H1 (cell line): ENCODE measurements around the gene NDUFA8. TPM values are rescaled to one million over a fixed set of nuclear protein-coding genes. Genes with fewer than 3 reads are reported as not detected.

Source experiments
- CTCF ChIA-PET: fragments of 300-600 bp; sonication (Branson Sonifier 250); formaldehyde crosslinking; loops from one replicate; lab custom pipeline; 2021; ENCODE audit not compliant: partially characterized antibody; lab: Charles Lee
- POLR2A ChIA-PET: fragments of 300-600 bp; sonication (Branson Sonifier 250); formaldehyde crosslinking; loops from one replicate; lab custom pipeline; 2021; ENCODE audit warnings: inconsistent platforms; ENCODE audit not compliant: partially characterized antibody; lab: Charles Lee
- DNase-seq, 2 experiments: peaks; one replicate each; pipeline versions ENCODE4 v3.0.0 to v3.0.0-alpha.2; 2010 to 2022; ENCODE audit warnings: low spot score in 2 of 2, low read depth in 1 of 2, mixed read lengths in 1 of 2
- FAIRE-seq: peaks from 2 replicates; lab custom pipeline; 2011; peaks lifted over from hg19 to GRCh38; lab: Jason Lieb, UNC
- H2AFZ ChIP-seq: 2 replicates; pipeline ENCODE4 v1.8.1; 2012; ENCODE audit warnings: low read length, inconsistent platforms
- H2AK5ac ChIP-seq: 2 replicates; pipeline ENCODE4 v1.6.1; 2013; ENCODE audit warnings: low read depth, low read length
- H2BK120ac ChIP-seq: replicated peaks from 2 replicates; pipeline ENCODE3; 2013; ENCODE audit warnings: low read depth, low read length, inconsistent platforms
- H2BK12ac ChIP-seq: 2 replicates; pipeline ENCODE4 v1.6.1; 2013; ENCODE audit warnings: low read depth, low read length
- H2BK15ac ChIP-seq: 2 replicates; pipeline ENCODE4 v1.6.1; 2013; ENCODE audit warnings: low read length
- H2BK20ac ChIP-seq: 2 replicates; pipeline ENCODE4 v1.6.1; 2013; ENCODE audit warnings: low read length
- H2BK5ac ChIP-seq: 2 replicates; pipeline ENCODE4 v1.6.1; 2013; ENCODE audit warnings: low read depth, low read length
- H3K14ac ChIP-seq: 2 replicates; pipeline ENCODE4 v1.6.1; 2013; ENCODE audit warnings: inconsistent platforms; ENCODE audit not compliant: insufficient read length
- H3K18ac ChIP-seq: 2 replicates; pipeline ENCODE4 v1.6.1; 2013; ENCODE audit warnings: low read length; ENCODE audit errors: extremely low read depth
- H3K23ac ChIP-seq: 2 replicates; pipeline ENCODE4 v1.6.1; 2013; ENCODE audit warnings: inconsistent platforms; ENCODE audit not compliant: insufficient read length
- H3K23me2 ChIP-seq: 2 replicates; pipeline ENCODE4 v1.6.1; 2013; ENCODE audit warnings: low read depth, low read length
- H3K27ac ChIP-seq: 2 replicates; pipeline ENCODE4 v1.6.1; 2011; ENCODE audit warnings: low read depth, low read length, inconsistent platforms
- H3K27me3 ChIP-seq, 4 experiments: replicated peaks in 1 of 4; 1 replicate in 1 of 4; 2 replicates in 3 of 4; pipeline versions ENCODE4 v1.6.1 to v1.8.1; 2011 to 2013; ENCODE audit warnings: low read length in 3 of 4, mild to moderate bottlenecking in 3 of 4, inconsistent platforms in 2 of 4, mixed read lengths in 2 of 4, moderate library complexity in 1 of 4; ENCODE audit not compliant: control insufficient read depth in 3 of 4, insufficient read depth in 3 of 4; ENCODE audit errors: extremely low read depth in 1 of 4
- H3K36me3 ChIP-seq, 4 experiments: 2 replicates each; pipeline versions ENCODE4 v1.6.1 to v1.8.1; 2011 to 2013; ENCODE audit warnings: mild to moderate bottlenecking in 4 of 4, low read length in 3 of 4, moderate library complexity in 2 of 4, control low read depth in 1 of 4, inconsistent platforms in 1 of 4; ENCODE audit not compliant: insufficient read depth in 4 of 4, control insufficient read depth in 2 of 4
- H3K4ac ChIP-seq: replicated peaks from 2 replicates; pipeline ENCODE3; 2013; ENCODE audit warnings: low read length, low read depth, mixed read lengths, inconsistent platforms; ENCODE audit not compliant: insufficient read length
- H3K4me1 ChIP-seq, 4 experiments: replicated peaks in 1 of 4; 1 replicate in 1 of 4; 2 replicates in 3 of 4; pipeline versions ENCODE4 v1.6.1 to v1.8.1; 2011 to 2013; ENCODE audit warnings: low read length in 3 of 4, inconsistent platforms in 2 of 4, mixed read lengths in 1 of 4; ENCODE audit not compliant: insufficient read depth in 4 of 4, control insufficient read depth in 3 of 4
- H3K4me2 ChIP-seq, 2 experiments: 2 replicates each; pipeline versions ENCODE4 v1.6.1 to v1.8.1; 2011 to 2013; ENCODE audit warnings: low read depth in 2 of 2, low read length in 2 of 2, control low read depth in 1 of 2, inconsistent platforms in 1 of 2, mild to moderate bottlenecking in 1 of 2; ENCODE audit not compliant: insufficient read depth in 1 of 2
- H3K4me3 ChIP-seq, 4 experiments: fragments of 200-600, 300-600 bp in 1 of 4; sonication (generic), shearing (Covaris generic), sonication (Bioruptor Twin) in 1 of 4; 2 replicates each; pipeline versions ENCODE4 v1.5.1 to v1.8.1; 2011 to 2016; ENCODE audit warnings: low read length in 4 of 4, low read depth in 3 of 4, control low read depth in 2 of 4, inconsistent platforms in 2 of 4, mild to moderate bottlenecking in 2 of 4, mixed read lengths in 1 of 4, moderate library complexity in 1 of 4; ENCODE audit not compliant: insufficient read depth in 2 of 4; ENCODE audit errors: extremely low read depth in 1 of 4
- H3K56ac ChIP-seq: replicated peaks from 2 replicates; pipeline ENCODE3; 2013; ENCODE audit warnings: low read depth, mild to moderate bottlenecking, mixed read lengths, low read length, inconsistent platforms; ENCODE audit not compliant: insufficient read length
- H3K79me1 ChIP-seq: 2 replicates; pipeline ENCODE4 v1.6.1; 2013; ENCODE audit warnings: low read depth, low read length, control low read depth
- H3K79me2 ChIP-seq, 2 experiments: 2 replicates each; pipeline versions ENCODE4 v1.6.1 to v1.8.1; 2012 to 2013; ENCODE audit warnings: low read length in 2 of 2, mild to moderate bottlenecking in 2 of 2, inconsistent platforms in 1 of 2; ENCODE audit not compliant: insufficient read depth in 2 of 2, control insufficient read depth in 1 of 2
- H3K9ac ChIP-seq, 4 experiments: replicated peaks in 1 of 4; 1 replicate in 1 of 4; 2 replicates in 3 of 4; pipeline versions ENCODE4 v1.6.1 to v1.8.1; 2011 to 2013; ENCODE audit warnings: low read depth in 3 of 4, low read length in 3 of 4, control low read depth in 2 of 4, mild to moderate bottlenecking in 2 of 4, moderate library complexity in 2 of 4, inconsistent platforms in 1 of 4; ENCODE audit errors: extremely low read depth in 1 of 4
- H3K9me3 ChIP-seq, 2 experiments: 2 replicates each; pipeline versions ENCODE4 v1.6.1 to v1.8.1; 2012 to 2013; ENCODE audit warnings: mild to moderate bottlenecking in 2 of 2, moderate library complexity in 2 of 2, control low read depth in 1 of 2, inconsistent platforms in 1 of 2, low read depth in 1 of 2, low read length in 1 of 2, mixed read lengths in 1 of 2; ENCODE audit not compliant: insufficient read depth in 2 of 2
- H4K20me1 ChIP-seq, 2 experiments: replicated peaks in 1 of 2; 2 replicates each; pipeline versions ENCODE3 to v1.8.1; 2011 to 2013; ENCODE audit warnings: inconsistent platforms in 2 of 2, low read length in 2 of 2, mild to moderate bottlenecking in 1 of 2; ENCODE audit not compliant: insufficient read depth in 2 of 2, control insufficient read depth in 1 of 2
- H4K5ac ChIP-seq: 2 replicates; pipeline ENCODE4 v1.6.1; 2013; ENCODE audit warnings: low read length, low read depth, mixed read lengths, inconsistent platforms; ENCODE audit not compliant: insufficient read length
- H4K8ac ChIP-seq: 2 replicates; pipeline ENCODE4 v1.8.0; 2013; ENCODE audit warnings: mild to moderate bottlenecking, moderate library complexity, low read length, inconsistent platforms; ENCODE audit not compliant: insufficient read depth; ENCODE audit errors: extremely low read depth
- H4K91ac ChIP-seq: replicated peaks from 2 replicates; pipeline ENCODE3; 2013; ENCODE audit warnings: low read length, mixed read lengths, inconsistent platforms; ENCODE audit not compliant: insufficient read length
- CHD2 ChIP-seq: IDR thresholded peaks from 2 replicates; pipeline ENCODE4 v1.6.1; 2012; ENCODE audit warnings: low read length, improper control_type of control experiment
- KDM1A ChIP-seq: fragments of 200-600, 300-600 bp; sonication (generic); IDR thresholded peaks from 2 replicates; pipeline ENCODE4 v1.7.1; 2016; ENCODE audit warnings: mild to moderate bottlenecking, low read length, borderline replicate concordance
- KDM4A ChIP-seq: IDR thresholded peaks from one replicate; pipeline ENCODE4 v1.7.1; 2012; ENCODE audit warnings: low read depth, mild to moderate bottlenecking, moderate library complexity, low read length, inconsistent platforms; ENCODE audit not compliant: severe bottlenecking
- NRF1 ChIP-seq: IDR thresholded peaks from 2 replicates; pipeline ENCODE4 v1.6.1; 2011; ENCODE audit warnings: mild to moderate bottlenecking, low read depth, low read length, improper control_type of control experiment
- SP2 ChIP-seq: IDR thresholded peaks from 2 replicates; pipeline ENCODE4 v1.6.1; 2012; ENCODE audit warnings: mild to moderate bottlenecking, low read length, inconsistent platforms
- ZNF274 ChIP-seq: IDR thresholded peaks from 2 replicates; pipeline ENCODE4 v1.7.0; 2012; ENCODE audit warnings: low read length, borderline replicate concordance; ENCODE audit errors: extremely low read depth
- WGBS, 2 experiments: shearing (Covaris generic) in 1 of 2; methylation state at CpG; one replicate each; pipeline versions ENCODE4 v1.1.6 to v1.1.7; 2013 to 2015; ENCODE audit warnings: low lambda C conversion rate in 2 of 2, mixed read lengths in 2 of 2, inconsistent platforms in 1 of 2, low coverage in 1 of 2, missing lambda C conversion rate in 1 of 2; ENCODE audit not compliant: insufficient replicate concordance in 2 of 2, insufficient coverage in 1 of 2, insufficient read length in 1 of 2; ENCODE audit errors: extremely low coverage in 1 of 2, missing lambda C conversion rate in 1 of 2; 5-methylcytosine and 5-hydroxymethylcytosine counted together
- polyA plus RNA-seq, 7 experiments: library from polyadenylated mRNA; depleted of rRNA in 3 of 7; stranded (reverse) in 5 of 7; unstranded in 2 of 7; fragments of >200 nt in 5 of 7; fragments of 200-250 nt in 2 of 7; gene quantifications; 1 replicate in 5 of 7; 2 replicates in 1 of 7; 4 replicates in 1 of 7; pipeline versions ENCODE4 v1.2.1 to v1.2.3, GENCODE V29; 2011 to 2013; ENCODE audit warnings: missing spikeins in 2 of 7, mixed read lengths in 2 of 7
- total RNA-seq: library from RNA; stranded (reverse); fragmentation: NEBNext Ultra II Directional; extraction: Animal tissue kit (Norgen Biotek cat#: 25700); gene quantifications from 2 replicates; pipeline ENCODE4 v1.2.1, GENCODE V29; 2021
- TF ChIP-seq, protein P1 (sequence below): IDR thresholded peaks from 2 replicates; pipeline ENCODE4 v1.6.1; 2011; ENCODE audit warnings: low read length, improper control_type of control experiment

The NDUFA8 gene
- total and polyA plus RNA-seq, 2 of the 8 experiments (the other 6 are each of a cell fraction or from before 2014, with no cell fraction given), result 61.0 to 73.8 TPM

DNA sequence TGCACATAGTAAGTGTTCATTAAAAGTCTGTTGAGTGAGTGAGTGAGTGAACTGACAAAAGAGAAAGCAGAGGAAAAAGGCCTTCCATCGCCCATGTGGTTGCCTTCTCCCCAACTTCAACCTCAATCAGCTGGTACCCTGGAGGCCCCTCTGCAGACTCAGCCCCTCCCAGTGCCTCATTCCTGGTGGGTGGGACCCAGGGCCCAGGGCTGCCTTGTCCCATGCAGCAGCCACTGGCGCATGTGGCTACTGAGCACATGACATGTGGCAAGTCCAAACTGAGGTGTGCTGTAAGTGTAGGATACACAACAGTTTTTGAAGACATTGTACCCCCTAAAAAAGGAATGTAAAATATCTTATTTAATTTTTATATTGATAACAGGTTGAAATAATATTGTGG lies 29.6 kb downstream of the NDUFA8 start:
- Histone ChIP-seq H2AFZ (no peak overlapping the region), H2BK20ac (no peak overlapping the region), H4K91ac (no peak overlapping the region), H3K56ac (no peak overlapping the region), H4K20me1 (peaks cover 0 to 1% of the 10 kb centered on the region in 2 experiments), H2BK120ac (no peak overlapping the region), H3K4ac (no peak overlapping the region), H2BK12ac (no peak overlapping the region), H3K79me1 (no peaks in the 10 kb centered on the region), H3K36me3 (no peaks in the 10 kb centered on the region), H3K4me3 (no peak overlapping the region), H2AK5ac (peak overlapping the region; percentile 79; the same call in 1 of the 2 replicates), H3K14ac (no peak overlapping the region), H4K5ac (no peak overlapping the region), H3K27ac (no peak overlapping the region), H4K8ac (no peak overlapping the region), H3K9me3 (no peaks in the 10 kb centered on the region), H3K9ac (no peak overlapping the region), H3K23me2 (peaks cover 8% of the 10 kb centered on the region; the same call in 1 of the 2 replicates), H3K23ac (no peak overlapping the region), H3K4me1 (peaks cover 13 to 25% (median 21%) of the 10 kb centered on the region in 4 experiments), H3K79me2 (no peaks in the 10 kb centered on the region), H3K18ac (no peak overlapping the region)
- 77% methylated on average over 2 of the region's 2 CpGs; no CpG with 5 or more reads in 1 of the 2 experiments for WGBS, 2 experiments
- ChIA-PET POLR2A (interaction anchor here (1.2 to 1.8 kb wide), 2 partner anchors 14 to 241 kb away, joined by 3 read pairs; partner anchors contain the start of gene PTGS1), CTCF (interaction anchor here (0.6 to 15.6 kb wide), 8 partner anchors 7 to 215 kb away, joined by 3 to 544 read pairs (median 5); partner anchors contain the start of genes MORN5, NDUFA8 and TTLL11)
- no peak for DNase-seq
- TF ChIP-seq SP2 (no peak), CHD2 (no peak), NRF1 (no peak), KDM4A (no peak), ZNF274 (no peak), KDM1A (no peak)
- TF ChIP-seq, protein P1, sequence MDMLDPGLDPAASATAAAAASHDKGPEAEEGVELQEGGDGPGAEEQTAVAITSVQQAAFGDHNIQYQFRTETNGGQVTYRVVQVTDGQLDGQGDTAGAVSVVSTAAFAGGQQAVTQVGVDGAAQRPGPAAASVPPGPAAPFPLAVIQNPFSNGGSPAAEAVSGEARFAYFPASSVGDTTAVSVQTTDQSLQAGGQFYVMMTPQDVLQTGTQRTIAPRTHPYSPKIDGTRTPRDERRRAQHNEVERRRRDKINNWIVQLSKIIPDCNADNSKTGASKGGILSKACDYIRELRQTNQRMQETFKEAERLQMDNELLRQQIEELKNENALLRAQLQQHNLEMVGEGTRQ, result no peak
- TF ChIP-seq, all 59 proteins: peak for 0
- H2BK5ac ChIP-seq, result no peak overlapping the region
- FAIRE-seq, result no peak
- peaks cover 9 to 31% (median 27%) of the 10 kb centered on the region in 4 experiments for H3K27me3 ChIP-seq
- no peak overlapping the region for H3K4me2 ChIP-seq
- H2BK15ac ChIP-seq, result no peak overlapping the region
